ENCODE measurements around the gene MT1X. TPM values are rescaled to one million over a fixed set of nuclear protein-coding genes. Genes with fewer than 3 reads are reported as not detected.

Gene MT1X
- polyA plus RNA-seq, 1 experiment: 19.5 TPM

DNA sequence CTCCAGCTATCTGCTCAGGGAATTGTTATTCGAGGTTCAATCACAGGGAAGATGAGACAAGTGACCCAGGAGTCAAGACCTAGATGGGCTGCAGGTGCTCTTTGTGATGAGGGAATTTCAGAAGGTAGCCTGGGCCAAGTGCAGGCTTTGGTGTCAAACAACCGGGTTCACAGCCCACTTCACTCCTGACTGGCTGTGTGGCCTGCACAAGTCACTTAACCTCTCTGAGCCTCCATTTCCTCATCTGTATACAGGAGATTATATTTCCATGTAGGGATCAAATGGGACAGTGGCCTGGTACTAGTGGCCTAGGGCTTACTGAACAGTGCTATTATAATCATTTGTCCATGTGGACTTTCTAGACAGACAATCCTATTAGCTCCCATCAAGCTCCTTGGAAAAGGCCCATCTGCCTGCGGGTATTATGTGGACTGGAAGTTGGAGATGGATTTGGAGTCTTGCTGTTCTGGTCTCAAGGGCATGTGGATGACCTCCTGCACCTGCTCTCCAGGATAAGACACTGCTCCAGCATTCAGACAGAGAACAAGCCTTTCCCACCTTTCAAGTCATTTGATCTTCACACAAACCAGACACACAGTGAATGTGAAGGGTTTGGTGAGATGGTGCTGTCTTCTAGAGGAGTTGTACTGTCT lies 3.1 kb upstream of the MT1X start:
- peaks cover 16% of the 10 kb centered on the region for H3K27me3 ChIP-seq (ENCODE audit: control insufficient read depth, insufficient read depth, low read length)
- no peak for DNase-seq (ENCODE audit: low read depth, low spot score)
- ChIA-PET POLR2A (interaction anchor here (1.0 kb wide), 1 partner anchor 54 kb away, joined by 3 read pairs; the partner anchor contains the start of gene MT1E), CTCF (interaction anchor here (1.4 kb wide), 1 partner anchor 23 kb away, joined by 6 read pairs; no protein-coding TSS in a partner anchor)
- no peaks in the 10 kb centered on the region for H3K9me3 ChIP-seq (ENCODE audit: control insufficient read depth, insufficient read depth, low read length)
- H3K4me3 ChIP-seq (ENCODE audit: low read depth, low read length): no peak overlapping the region
- TF ChIP-seq, protein P1, sequence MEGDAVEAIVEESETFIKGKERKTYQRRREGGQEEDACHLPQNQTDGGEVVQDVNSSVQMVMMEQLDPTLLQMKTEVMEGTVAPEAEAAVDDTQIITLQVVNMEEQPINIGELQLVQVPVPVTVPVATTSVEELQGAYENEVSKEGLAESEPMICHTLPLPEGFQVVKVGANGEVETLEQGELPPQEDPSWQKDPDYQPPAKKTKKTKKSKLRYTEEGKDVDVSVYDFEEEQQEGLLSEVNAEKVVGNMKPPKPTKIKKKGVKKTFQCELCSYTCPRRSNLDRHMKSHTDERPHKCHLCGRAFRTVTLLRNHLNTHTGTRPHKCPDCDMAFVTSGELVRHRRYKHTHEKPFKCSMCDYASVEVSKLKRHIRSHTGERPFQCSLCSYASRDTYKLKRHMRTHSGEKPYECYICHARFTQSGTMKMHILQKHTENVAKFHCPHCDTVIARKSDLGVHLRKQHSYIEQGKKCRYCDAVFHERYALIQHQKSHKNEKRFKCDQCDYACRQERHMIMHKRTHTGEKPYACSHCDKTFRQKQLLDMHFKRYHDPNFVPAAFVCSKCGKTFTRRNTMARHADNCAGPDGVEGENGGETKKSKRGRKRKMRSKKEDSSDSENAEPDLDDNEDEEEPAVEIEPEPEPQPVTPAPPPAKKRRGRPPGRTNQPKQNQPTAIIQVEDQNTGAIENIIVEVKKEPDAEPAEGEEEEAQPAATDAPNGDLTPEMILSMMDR (IDR thresholded peaks at IDR 0.05; ENCODE audit: low read depth, low read length): no peak
- no peak overlapping the region for H3K27ac ChIP-seq (ENCODE audit: low read depth, low read length)

DNA sequence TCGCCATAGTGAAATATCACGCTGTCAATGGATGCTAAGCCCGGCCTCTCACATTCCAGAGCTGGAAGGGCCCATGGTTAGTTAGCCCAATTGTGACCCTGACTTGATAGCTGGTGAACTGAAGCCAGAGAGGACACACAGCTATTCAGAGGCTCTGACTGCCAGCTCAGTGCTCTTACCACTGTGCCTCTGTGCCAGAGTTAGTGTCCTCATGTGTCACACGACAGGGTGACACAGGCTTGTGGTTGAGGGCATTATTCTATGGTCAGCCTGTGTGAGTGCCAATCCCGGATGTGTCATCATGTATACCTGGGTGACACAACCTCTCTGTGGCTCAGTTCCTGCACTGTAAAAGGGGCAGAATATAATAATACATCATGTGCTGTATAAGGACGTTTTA lies 2.5 kb upstream of the MT1X start:
- ChIA-PET CTCF (interaction anchor here (1.4 kb wide), 1 partner anchor 22 kb away, joined by 6 read pairs; no protein-coding TSS in a partner anchor), POLR2A (no interaction called here)
- Histone ChIP-seq H3K27me3 (ENCODE audit: control insufficient read depth, insufficient read depth, low read length) (peaks cover 16% of the 10 kb centered on the region), H3K4me3 (ENCODE audit: low read depth, low read length) (no peak overlapping the region), H3K9me3 (ENCODE audit: control insufficient read depth, insufficient read depth, low read length) (no peaks in the 10 kb centered on the region), H3K27ac (ENCODE audit: low read depth, low read length) (no peak overlapping the region)
- DNase-seq (ENCODE audit: low read depth, low spot score): no peak
- TF ChIP-seq, protein P1 (IDR thresholded peaks at IDR 0.05; ENCODE audit: low read depth, low read length): no peak

DNA sequence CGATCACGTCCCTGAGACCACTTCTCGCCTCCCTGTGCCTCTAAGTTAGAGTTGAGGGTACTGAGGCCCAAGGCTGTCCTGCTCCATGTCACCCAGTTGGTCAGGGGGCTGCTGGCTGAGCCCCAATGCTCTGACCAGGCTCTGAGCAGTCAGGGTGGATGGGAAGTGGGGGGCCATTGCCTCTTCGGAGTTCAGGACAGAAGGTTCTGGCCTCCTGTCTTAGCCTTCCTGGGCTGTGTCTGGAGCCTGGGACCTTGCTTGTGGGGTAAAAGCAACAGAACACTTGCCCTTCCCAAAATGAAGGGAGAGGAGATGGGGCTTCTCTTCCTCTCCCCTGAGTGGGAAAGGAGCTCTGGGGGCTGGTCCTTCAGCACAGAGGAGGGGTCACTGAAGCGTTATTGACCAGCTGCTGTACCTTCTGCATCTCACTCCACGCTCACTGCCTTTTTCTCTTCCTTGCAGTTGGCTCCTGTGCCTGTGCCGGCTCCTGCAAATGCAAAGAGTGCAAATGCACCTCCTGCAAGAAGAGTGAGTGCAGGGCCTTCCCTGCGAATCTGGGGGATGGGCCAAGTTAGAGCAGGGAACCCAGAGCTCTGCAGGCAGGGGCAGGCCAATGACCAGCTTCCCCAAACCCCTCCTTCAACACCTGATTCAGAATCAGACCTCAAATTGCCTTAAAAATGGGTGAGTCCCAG lies 580 bp downstream of the MT1X start:
- Histone ChIP-seq H3K27ac (ENCODE audit: low read depth, low read length) (no peak overlapping the region), H3K27me3 (ENCODE audit: control insufficient read depth, insufficient read depth, low read length) (no peaks in the 10 kb centered on the region), H3K9me3 (ENCODE audit: control insufficient read depth, insufficient read depth, low read length) (peaks cover 13% of the 10 kb centered on the region), H3K4me3 (ENCODE audit: low read depth, low read length) (peak overlapping the region; percentile 77)
- no peak for DNase-seq (ENCODE audit: low read depth, low spot score)
- CTCF ChIA-PET: interaction anchor here (0.7 to 1.9 kb wide), 5 partner anchors 9 to 327 kb away, joined by 3 to 11 read pairs (median 3); no protein-coding TSS in a partner anchor
- POLR2A ChIA-PET: interaction anchor here (0.6 to 2.1 kb wide), 7 partner anchors 10 to 169 kb away, joined by 3 to 18 read pairs (median 6); partner anchors contain the start of genes MT1E and MT2A
- TF ChIP-seq, protein P1 (IDR thresholded peaks at IDR 0.05; ENCODE audit: low read depth, low read length): no peak

DNA sequence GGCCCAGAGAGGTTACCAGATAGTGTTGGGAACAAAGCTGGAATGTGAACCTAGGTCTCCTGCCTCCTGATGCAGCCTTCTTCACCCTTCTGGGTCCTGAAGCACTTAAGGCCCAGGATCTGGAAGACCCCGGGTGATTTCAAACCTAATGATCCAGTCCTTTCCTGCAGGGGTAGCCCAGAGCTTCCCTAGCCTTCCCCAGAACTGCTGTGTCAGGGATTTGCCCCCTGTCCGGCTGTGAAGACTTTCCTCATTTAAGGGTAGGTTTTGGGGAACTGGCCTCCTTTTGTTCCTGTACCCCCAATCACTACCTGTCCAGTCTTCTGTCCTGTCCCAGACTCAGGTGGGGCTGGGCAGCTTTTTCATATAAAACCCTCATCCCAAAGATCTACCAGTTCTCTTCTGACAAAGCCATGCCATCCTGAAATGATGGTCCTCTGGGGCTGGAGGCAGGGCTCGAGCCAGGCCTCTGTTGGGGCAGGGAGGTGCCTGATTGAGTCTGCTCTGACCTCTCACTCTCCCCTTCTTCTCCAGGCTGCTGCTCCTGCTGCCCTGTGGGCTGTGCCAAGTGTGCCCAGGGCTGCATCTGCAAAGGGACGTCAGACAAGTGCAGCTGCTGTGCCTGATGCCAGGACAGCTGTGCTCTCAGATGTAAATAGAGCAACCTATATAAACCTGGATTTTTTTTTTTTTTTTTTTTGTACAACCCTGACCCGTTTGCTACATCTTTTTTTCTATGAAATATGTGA lies 1.3 kb downstream of the MT1X start:
- H3K27me3 ChIP-seq (ENCODE audit: control insufficient read depth, insufficient read depth, low read length): no peaks in the 10 kb centered on the region
- H3K9me3 ChIP-seq (ENCODE audit: control insufficient read depth, insufficient read depth, low read length): peaks cover 13% of the 10 kb centered on the region
- CTCF ChIA-PET: interaction anchor here (0.7 to 1.9 kb wide), 5 partner anchors 10 to 328 kb away, joined by 3 to 11 read pairs (median 3); no protein-coding TSS in a partner anchor
- POLR2A ChIA-PET: interaction anchor here (0.6 to 2.1 kb wide), 5 partner anchors 11 to 77 kb away, joined by 5 to 18 read pairs (median 7); partner anchors contain the start of genes MT1E and MT2A
- no peak for DNase-seq (ENCODE audit: low read depth, low spot score)
- TF ChIP-seq, protein P1 (IDR thresholded peaks at IDR 0.05; ENCODE audit: low read depth, low read length): no peak
- peak overlapping the region; percentile 77 for H3K4me3 ChIP-seq (ENCODE audit: low read depth, low read length)
- H3K27ac ChIP-seq (ENCODE audit: low read depth, low read length): no peak overlapping the region

Data from AG04450 (cell line).